Panc1 (cell line): ENCODE data around the gene DYNC1I1. TPM values are rescaled to one million over a fixed set of nuclear protein-coding genes. Genes with fewer than 3 reads are reported as not detected.

ENCODE experiments used
- ATAC-seq: fragments of 200-7000 bp; cut with Tn5 transposase; 2 replicates; pipeline ENCODE4 v1.9.1; 2020; ENCODE audit warnings: mild to moderate bottlenecking, moderate library complexity
- BruUV-seq: library from RNA; stranded (reverse); fragments of 400-500 nt; replicated peaks from 2 replicates; lab custom pipeline; 2021; lab: Mats Ljungman, UMichigan
- CTCF ChIA-PET: fragments of 300-600 bp; sonication (Branson Sonifier 250); formaldehyde crosslinking; loops from one replicate; lab custom pipeline; 2022; ENCODE audit warnings: antibody characterized with exemption; lab: Charles Lee
- POLR2A ChIA-PET: fragments of 300-600 bp; sonication (Branson Sonifier 250); formaldehyde crosslinking; loops from one replicate; lab custom pipeline; 2022; ENCODE audit warnings: antibody characterized with exemption; lab: Charles Lee
- DNase-seq: peaks from one replicate; pipeline ENCODE4 v3.0.0-alpha.2; 2010; ENCODE audit warnings: low read depth, low spot score
- H3K27ac ChIP-seq: 2 replicates; pipeline ENCODE4 v1.5.1; 2011; ENCODE audit warnings: mild to moderate bottlenecking, low read length, inconsistent platforms
- H3K27me3 ChIP-seq: fragments of 200-500 bp; sonication (Bioruptor generic); 2 replicates; pipeline ENCODE4 v1.6.0; 2014; ENCODE audit warnings: low read length, inconsistent platforms; ENCODE audit not compliant: control insufficient read depth, insufficient read depth
- H3K36me3 ChIP-seq: fragments of 200-500 bp; sonication (Bioruptor generic); 2 replicates; pipeline ENCODE4 v1.5.1; 2014; ENCODE audit warnings: inconsistent platforms, mild to moderate bottlenecking, low read length, moderate library complexity; ENCODE audit not compliant: control insufficient read depth, insufficient read depth
- H3K4me1 ChIP-seq: 2 replicates; pipeline ENCODE4 v1.5.1; 2011; ENCODE audit warnings: inconsistent platforms, mild to moderate bottlenecking, low read length, moderate library complexity; ENCODE audit not compliant: control insufficient read depth, insufficient read depth
- H3K4me3 ChIP-seq, 2 experiments: 2 replicates each; pipeline ENCODE4 v1.5.1; 2011 to 2012; ENCODE audit warnings: low read depth in 2 of 2, low read length in 2 of 2, mild to moderate bottlenecking in 2 of 2, inconsistent platforms in 1 of 2, moderate library complexity in 1 of 2
- H3K9me3 ChIP-seq: fragments of 200-500 bp; sonication (Bioruptor generic); 2 replicates; pipeline ENCODE4 v1.5.1; 2014; ENCODE audit warnings: low read depth, mild to moderate bottlenecking, inconsistent platforms, low read length, moderate library complexity; ENCODE audit not compliant: control insufficient read depth, insufficient read depth
- CTCF ChIP-seq: fragments of 450-650 bp; IDR thresholded peaks from 2 replicates; pipeline ENCODE4 v1.5.1; 2017; ENCODE audit warnings: mild to moderate bottlenecking
- POLR2AphosphoS5 ChIP-seq: IDR thresholded peaks from 2 replicates; pipeline ENCODE4 v1.6.1; 2012; ENCODE audit warnings: mild to moderate bottlenecking, low read depth, low read length, moderate library complexity
- REST ChIP-seq, 2 experiments: IDR thresholded peaks; 2 replicates each; pipeline ENCODE4 v1.6.1; 2011 to 2012; ENCODE audit warnings: low read depth in 2 of 2, control low read depth in 1 of 2, low read length in 1 of 2, mild to moderate bottlenecking in 1 of 2, moderate library complexity in 1 of 2; ENCODE audit not compliant: insufficient read depth in 1 of 2
- SIN3A ChIP-seq: IDR thresholded peaks from 2 replicates; pipeline ENCODE4 v1.6.1; 2012; ENCODE audit warnings: low read depth, mild to moderate bottlenecking, low read length, moderate library complexity, borderline replicate concordance; ENCODE audit not compliant: insufficient read depth
- TCF7L2 ChIP-seq: IDR thresholded peaks from 2 replicates; pipeline ENCODE4 v1.6.1; 2011; ENCODE audit warnings: mild to moderate bottlenecking, low read depth, low read length, inconsistent platforms
- in situ Hi-C: cut with HindIII; loops from 2 replicates; pipeline ENCODE4 v1.10.0; 2016; ENCODE audit warnings: low sequenced_read_pairs, low pct_unique_long_range_greater_than_20kb
- intact Hi-C: fragments of 100-400 bp; cut with micrococcal nuclease; formaldehyde crosslinking; loops from one replicate; pipeline ENCODE4 v1.10.0; 2022; ENCODE audit not compliant: unreplicated experiment
- total RNA-seq: library from RNA; stranded (reverse); gene quantifications from one replicate; pipeline ENCODE4 v1.2.1, GENCODE V29; 2021; ENCODE audit not compliant: unreplicated experiment

The DYNC1I1 gene
- total RNA-seq, 1 experiment from 2014 or later, result 0.13 TPM

DNA sequence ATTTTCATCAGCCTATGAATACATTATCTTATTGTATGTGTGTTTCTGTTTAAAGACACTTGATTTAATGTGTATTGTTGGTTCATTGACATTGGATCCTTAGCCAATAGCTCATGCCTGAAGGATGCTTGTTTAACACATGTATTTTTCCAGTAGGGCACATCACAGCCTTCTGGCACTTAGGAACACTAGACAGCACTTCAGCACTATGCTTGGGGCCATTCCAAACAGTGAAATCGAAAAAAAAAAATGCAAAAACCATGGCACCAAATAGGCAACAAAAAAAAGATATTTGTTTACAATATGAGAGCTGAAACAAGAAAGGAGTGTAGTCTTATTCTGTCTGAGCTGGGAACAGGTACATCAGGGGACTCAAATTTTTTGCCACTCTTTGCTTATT, 286.7 kb downstream of the DYNC1I1 start:
- no peaks in the 10 kb centered on the region for H3K36me3 ChIP-seq
- no TSS peak for BruUV-seq
- ChIA-PET CTCF (no interaction called here), POLR2A (no interaction called here)
- no peak overlapping the region for H3K27ac ChIP-seq
- intact Hi-C loops, result no loop called here
- H3K27me3 ChIP-seq, result peaks cover 2% of the 10 kb centered on the region; the same call in 1 of the 2 replicates
- no peaks in the 10 kb centered on the region for H3K4me1 ChIP-seq
- ATAC-seq (no peak), DNase-seq (no peak)
- no peak for TF ChIP-seq TCF7L2
- no peak for TF ChIP-seq POLR2AphosphoS5
- TF ChIP-seq SIN3A, result no peak
- TF ChIP-seq REST (IDR thresholded peaks at IDR 0.05; ENCODE audit: insufficient read depth in 1 of 2, low read depth in 2 of 2, low read length in 1 of 2), result no peak
- TF ChIP-seq CTCF, result no peak
- in situ Hi-C loops, result no loop called here
- H3K9me3 ChIP-seq, result no peaks in the 10 kb centered on the region
- H3K4me3 ChIP-seq, result no peak overlapping the region

GRCh38 chr7:96061009-96061408, 288.7 kb downstream of the DYNC1I1 start:
- intact Hi-C loops (no loop called here), in situ Hi-C loops (no loop called here)
- Histone ChIP-seq H3K36me3 (no peaks in the 10 kb centered on the region), H3K27me3 (peaks cover 2% of the 10 kb centered on the region; the same call in 1 of the 2 replicates), H3K4me3 (no peak overlapping the region), H3K9me3 (no peaks in the 10 kb centered on the region), H3K27ac (no peak overlapping the region), H3K4me1 (no peaks in the 10 kb centered on the region)
- BruUV-seq, result no TSS peak
- ChIA-PET POLR2A (no interaction called here), CTCF (no interaction called here)
- TF ChIP-seq POLR2AphosphoS5, result no peak
- no peak for TF ChIP-seq SIN3A
- no peak for TF ChIP-seq TCF7L2
- TF ChIP-seq REST (IDR thresholded peaks at IDR 0.05; ENCODE audit: insufficient read depth in 1 of 2, low read depth in 2 of 2, low read length in 1 of 2), result no peak
- TF ChIP-seq CTCF, result no peak
- ATAC-seq (no peak), DNase-seq (no peak)
